Measurements from ENCODE around the gene TSPAN16. TPM values are rescaled to one million over a fixed set of nuclear protein-coding genes. Genes with fewer than 3 reads are reported as not detected.
A peak's percentile ranks its signal among the peaks of the same experiment; 100 is the strongest.

Gene TSPAN16
- total and polyA plus RNA-seq, 2 donors (not counting 3 experiments of a cell fraction or from before 2014, with no cell fraction given): not detected

DNA sequence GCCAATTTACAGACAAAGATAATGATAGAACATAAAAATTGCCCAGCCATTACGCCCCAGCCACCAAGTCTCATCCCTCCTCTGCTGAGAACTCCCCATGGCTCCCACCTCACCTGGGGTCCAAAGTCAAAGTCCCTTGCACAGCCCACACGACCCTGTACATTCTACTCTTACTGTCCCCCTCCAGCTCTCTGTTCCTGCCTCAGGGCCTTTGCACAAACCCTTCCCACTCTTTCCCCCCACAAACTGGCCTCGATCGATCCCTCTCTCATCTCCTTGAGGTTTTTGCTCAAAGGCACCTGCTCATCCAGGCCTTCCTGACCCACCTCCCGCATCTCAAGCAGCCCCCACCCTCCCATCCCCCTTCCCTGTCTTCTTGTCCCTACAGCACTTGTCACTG, 35.0 kb upstream of the TSPAN16 start:
- peak overlapping the region; percentile 64 for H3K4me2 ChIP-seq (ENCODE audit: insufficient read depth, low read length)

More for the DNA sequence above, 35.0 kb upstream of the TSPAN16 start:
- no peaks in the 10 kb centered on the region for H3K27me3 ChIP-seq (ENCODE audit: control insufficient read depth in 2 of 2, insufficient read depth in 2 of 2, low read length in 2 of 2)
- dilution Hi-C loops (cut with MboI; ENCODE audit: extremely low pct_ligation_motif_present, low sequenced_read_pairs) (no loop called here), intact Hi-C loops (cut with micrococcal nuclease) (no loop called here)
- no peaks in the 10 kb centered on the region for H4K20me1 ChIP-seq (replicated peaks; ENCODE audit: control insufficient read depth, extremely low read depth, insufficient read depth, low read length)
- no peaks in the 10 kb centered on the region for H3K9me1 ChIP-seq (replicated peaks; ENCODE audit: control insufficient read depth, extremely low read depth, insufficient read depth, low read length)
- FAIRE-seq: no peak
- POLR2A ChIA-PET: no interaction called here
- H3K9ac ChIP-seq (replicated peaks; ENCODE audit: extremely low read depth, insufficient read depth, low read length): no peak overlapping the region
- no TSS peak for BruUV-seq (replicated peaks)
- no peak for DNase-seq (ENCODE audit: low read depth, low spot score)
- H3K27ac ChIP-seq (ENCODE audit: insufficient read depth, low read depth, low read length): no peak overlapping the region
- CTCF ChIA-PET: interaction anchor here (1.0 to 1.6 kb wide), 3 partner anchors 18 to 33 kb away, joined by 3 to 6 read pairs (median 4); no protein-coding TSS in a partner anchor
- no peaks in the 10 kb centered on the region for H3K36me3 ChIP-seq (ENCODE audit: control insufficient read depth in 2 of 2, extremely low read depth in 1 of 2, insufficient read depth in 2 of 2, low read length in 2 of 2)
- peaks cover 43% of the 10 kb centered on the region for H3K79me2 ChIP-seq (ENCODE audit: control insufficient read depth, insufficient read depth, low read length)
- H3K4me1 ChIP-seq (ENCODE audit: control insufficient read depth, extremely low read depth, insufficient read depth, low read length): peaks cover 30% of the 10 kb centered on the region
- no peaks in the 10 kb centered on the region for H3K9me3 ChIP-seq (replicated peaks; ENCODE audit: control insufficient read depth, insufficient read depth, low read length)
- H3K4me3 ChIP-seq (replicated peaks in 1 of 3; ENCODE audit: insufficient read depth in 1 of 3, low read depth in 1 of 3, low read length in 3 of 3): peak overlapping the region; percentile 56 to 79 (median 57)
- no peak overlapping the region for H2AFZ ChIP-seq (ENCODE audit: low read depth, low read length)
- TF ChIP-seq GATA2 (IDR thresholded peaks at IDR 0.05; ENCODE audit: insufficient read depth, insufficient read length, low read depth, low read length) (no peak), JUN (IDR thresholded peaks at IDR 0.05; ENCODE audit: borderline replicate concordance, insufficient read depth, insufficient read length, low read depth) (no peak), POLR2A (IDR thresholded peaks at IDR 0.05; ENCODE audit: low read depth, low read length) (no peak), FOS (IDR thresholded peaks at IDR 0.05; ENCODE audit: borderline replicate concordance, insufficient read depth, low read length) (no peak), POLR2AphosphoS5 (IDR thresholded peaks at IDR 0.05; ENCODE audit: insufficient read depth, low read depth, low read length) (no peak), MYC (IDR thresholded peaks at IDR 0.05; ENCODE audit: low read depth, low read length) (no peak), EZH2 (IDR thresholded peaks at IDR 0.05; ENCODE audit: borderline replicate concordance, low read depth, low read length, severe bottlenecking) (no peak)
- TF ChIP-seq, protein P1, sequence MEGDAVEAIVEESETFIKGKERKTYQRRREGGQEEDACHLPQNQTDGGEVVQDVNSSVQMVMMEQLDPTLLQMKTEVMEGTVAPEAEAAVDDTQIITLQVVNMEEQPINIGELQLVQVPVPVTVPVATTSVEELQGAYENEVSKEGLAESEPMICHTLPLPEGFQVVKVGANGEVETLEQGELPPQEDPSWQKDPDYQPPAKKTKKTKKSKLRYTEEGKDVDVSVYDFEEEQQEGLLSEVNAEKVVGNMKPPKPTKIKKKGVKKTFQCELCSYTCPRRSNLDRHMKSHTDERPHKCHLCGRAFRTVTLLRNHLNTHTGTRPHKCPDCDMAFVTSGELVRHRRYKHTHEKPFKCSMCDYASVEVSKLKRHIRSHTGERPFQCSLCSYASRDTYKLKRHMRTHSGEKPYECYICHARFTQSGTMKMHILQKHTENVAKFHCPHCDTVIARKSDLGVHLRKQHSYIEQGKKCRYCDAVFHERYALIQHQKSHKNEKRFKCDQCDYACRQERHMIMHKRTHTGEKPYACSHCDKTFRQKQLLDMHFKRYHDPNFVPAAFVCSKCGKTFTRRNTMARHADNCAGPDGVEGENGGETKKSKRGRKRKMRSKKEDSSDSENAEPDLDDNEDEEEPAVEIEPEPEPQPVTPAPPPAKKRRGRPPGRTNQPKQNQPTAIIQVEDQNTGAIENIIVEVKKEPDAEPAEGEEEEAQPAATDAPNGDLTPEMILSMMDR (IDR thresholded peaks at IDR 0.05; ENCODE audit: extremely low read depth in 1 of 2, insufficient read depth in 1 of 2, low read depth in 1 of 2, low read length in 2 of 2): no peak
- TF ChIP-seq, protein P2, sequence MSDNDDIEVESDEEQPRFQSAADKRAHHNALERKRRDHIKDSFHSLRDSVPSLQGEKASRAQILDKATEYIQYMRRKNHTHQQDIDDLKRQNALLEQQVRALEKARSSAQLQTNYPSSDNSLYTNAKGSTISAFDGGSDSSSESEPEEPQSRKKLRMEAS (IDR thresholded peaks at IDR 0.05; ENCODE audit: insufficient read depth, insufficient read length): no peak
